NT2/D1 (cell line): ENCODE data around the gene SCP2.
"Not testable (repeated sequence)": the region's sequence is repeated elsewhere in the genome, so short reads cannot be mapped to it uniquely, and the experiment has no call there.

Experiments
- SUZ12 ChIP-seq: IDR thresholded peaks from 2 replicates; pipeline ENCODE4 v1.6.1; 2011; ENCODE audit not compliant: insufficient read length, insufficient read depth; ENCODE audit errors: extremely low read depth
- YY1 ChIP-seq: IDR thresholded peaks from 2 replicates; pipeline ENCODE4 v1.6.1; 2011; ENCODE audit not compliant: insufficient read length, insufficient read depth
- ZNF274 ChIP-seq: IDR thresholded peaks from 2 replicates; pipeline ENCODE4 v1.6.1; 2011; ENCODE audit warnings: mild to moderate bottlenecking, low read depth, low read length

DNA sequence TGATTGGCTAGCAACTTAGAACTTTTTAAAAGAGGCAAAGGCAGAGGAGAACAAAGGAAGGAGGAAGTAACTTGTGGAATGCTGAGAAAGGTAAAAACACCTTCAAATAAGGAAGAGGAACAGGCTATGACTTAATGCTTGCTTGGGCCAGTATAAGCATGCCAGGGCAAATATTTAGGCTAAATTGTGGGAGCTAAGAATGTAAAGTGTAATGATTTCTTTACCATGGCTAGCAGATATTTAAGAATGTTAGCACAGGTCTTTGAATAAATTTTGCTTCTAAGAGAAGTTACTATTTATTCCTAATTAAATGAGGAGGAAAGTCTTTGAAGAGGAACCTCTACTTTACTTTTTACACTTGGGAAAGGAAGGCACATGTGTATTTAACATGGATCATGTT is 22.5 kb downstream of the SCP2 start:
- not testable (repeated sequence) for TF ChIP-seq ZNF274, SUZ12, YY1
